ENCODE data around the gene SIGLECL1. TPM values are rescaled to one million over a fixed set of nuclear protein-coding genes. Genes with fewer than 3 reads are reported as not detected.

Gene SIGLECL1

DNA sequence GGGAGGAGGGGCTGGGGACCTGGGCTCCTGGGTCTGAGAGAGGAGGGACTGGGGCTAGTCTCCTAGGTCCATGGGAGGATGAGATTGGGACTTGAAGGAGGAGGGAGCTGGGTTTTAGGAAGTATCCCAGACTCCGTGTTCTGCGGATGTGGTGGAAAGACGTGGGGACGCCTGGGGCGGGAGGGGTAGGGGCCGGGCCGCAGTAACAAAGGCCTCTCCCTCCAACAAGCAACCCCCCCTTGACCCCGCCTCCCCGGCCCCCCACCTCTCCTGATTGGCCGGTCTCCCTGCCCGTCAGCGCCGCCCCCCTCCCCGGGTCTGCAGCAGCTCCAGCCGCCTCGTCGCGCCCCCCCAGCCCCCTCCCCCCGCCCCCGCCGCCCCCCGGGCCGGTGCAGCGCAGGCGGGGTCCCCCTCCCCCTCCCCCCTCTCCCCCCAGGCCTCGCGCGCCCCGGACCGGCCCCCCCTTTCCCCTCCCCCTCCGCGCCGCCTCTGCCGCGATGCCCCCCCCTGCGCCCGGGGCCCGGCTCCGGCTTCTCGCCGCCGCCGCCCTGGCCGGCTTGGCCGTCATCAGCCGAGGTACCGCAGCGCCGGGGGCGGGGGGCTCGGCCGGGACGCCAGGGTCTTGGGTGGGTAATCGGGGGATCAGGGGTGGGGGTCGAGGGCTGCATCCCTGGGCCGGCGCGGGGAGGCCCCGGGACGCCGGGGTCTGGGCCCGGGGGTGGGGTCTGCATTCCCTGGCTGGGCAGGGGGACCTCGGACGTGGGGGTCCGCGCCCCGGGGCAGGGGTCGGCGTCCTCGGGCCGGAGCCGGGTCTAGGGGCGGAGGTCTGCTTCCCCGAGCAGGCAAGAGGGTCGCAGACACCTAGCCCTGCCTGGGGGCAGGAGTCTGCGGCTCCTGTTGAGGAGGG is 60.7 kb downstream of the SIGLECL1 start, which contains the start of gene IGLON5:
IGLON5 (plus strand) TSS at position 294 of the 907 bp plus-strand sequence; CDS start at position 498, 204 bp downstream.
- Histone ChIP-seq H3K4me2 (ENCODE audit: low read length) (no peak within 1 kb of the TSS), H3K4me1 (ENCODE audit: control insufficient read depth, insufficient read depth, low read length) (no peaks in the 10 kb centered on the region), H3K9me3 (replicated peaks; ENCODE audit: low read length) (no peaks in the 10 kb centered on the region), H3K36me3 (ENCODE audit: insufficient read depth, low read length) (no peaks in the 10 kb centered on the region), H3K9ac (ENCODE audit: low read depth, low read length) (no peak within 1 kb of the TSS), H3K4me3 (ENCODE audit: low read length) (no peak within 1 kb of the TSS), H3K27me3 (ENCODE audit: control insufficient read depth, insufficient read depth, low read length) (no peaks in the 10 kb centered on the region)

- Histone ChIP-seq H3K4me2 (ENCODE audit: low read length) (no peak overlapping the region), H3K27me3 (ENCODE audit: control insufficient read depth, insufficient read depth, low read length) (no peaks in the 10 kb centered on the region), H3K9me3 (replicated peaks; ENCODE audit: low read length) (no peaks in the 10 kb centered on the region), H3K36me3 (ENCODE audit: insufficient read depth, low read length) (no peaks in the 10 kb centered on the region), H3K4me1 (ENCODE audit: control insufficient read depth, insufficient read depth, low read length) (no peaks in the 10 kb centered on the region), H3K4me3 (ENCODE audit: low read length) (no peak overlapping the region), H3K9ac (ENCODE audit: low read depth, low read length) (no peak overlapping the region)
Measured at GRCh38 chr19:51316688-51317087, 65.8 kb downstream of the SIGLECL1 start.

GRCh38 chr19:51317376-51317775 is 66.5 kb downstream of the SIGLECL1 start:
- H3K27me3 ChIP-seq (ENCODE audit: control insufficient read depth, insufficient read depth, low read length): no peaks in the 10 kb centered on the region
- no peak overlapping the region for H3K4me2 ChIP-seq (ENCODE audit: low read length)
- no peaks in the 10 kb centered on the region for H3K4me1 ChIP-seq (ENCODE audit: control insufficient read depth, insufficient read depth, low read length)
- no peaks in the 10 kb centered on the region for H3K9me3 ChIP-seq (replicated peaks; ENCODE audit: low read length)
- no peak overlapping the region for H3K9ac ChIP-seq (ENCODE audit: low read depth, low read length)
- H3K36me3 ChIP-seq (ENCODE audit: insufficient read depth, low read length): no peaks in the 10 kb centered on the region
- no peak overlapping the region for H3K4me3 ChIP-seq (ENCODE audit: low read length)

- no peaks in the 10 kb centered on the region for H3K27me3 ChIP-seq (ENCODE audit: control insufficient read depth, insufficient read depth, low read length)
- H3K4me3 ChIP-seq (ENCODE audit: low read length): no peak overlapping the region
- H3K4me2 ChIP-seq (ENCODE audit: low read length): no peak overlapping the region
- H3K9ac ChIP-seq (ENCODE audit: low read depth, low read length): no peak overlapping the region
- H3K36me3 ChIP-seq (ENCODE audit: insufficient read depth, low read length): no peaks in the 10 kb centered on the region
- H3K4me1 ChIP-seq (ENCODE audit: control insufficient read depth, insufficient read depth, low read length): no peaks in the 10 kb centered on the region
- no peaks in the 10 kb centered on the region for H3K9me3 ChIP-seq (replicated peaks; ENCODE audit: low read length)
Measured at GRCh38 chr19:51317968-51318367, 67.1 kb downstream of the SIGLECL1 start.

Small RNAs within 50 kb of the gene (small RNA-seq; reads per million reads assigned to genes)
- not detected for gene MIR8074

Measured in skeletal muscle satellite cell (primary cell).